UCSD-AML1 (cell line): ENCODE results near the gene HSF5.

Experiments used
- DNase-seq: peaks from one replicate; lab custom pipeline; 2025; ENCODE audit not compliant: unreplicated experiment; lab: John Stamatoyannopoulos, UW

HSF5 gene

GRCh38 chr17:58371300-58371950, 116.8 kb downstream of the HSF5 start:
- no peak for DNase-seq

- DNase-seq, result no peak
Measured at GRCh38 chr17:58370716-58371115, 117.5 kb downstream of the HSF5 start.

GRCh38 chr17:58370309-58370708, 117.9 kb downstream of the HSF5 start:
- DNase-seq, result no peak
